Neuronal stem cell (in vitro differentiated cells): ENCODE measurements around the gene ABCB1.

Experiments used
- DNase-seq: peaks from one replicate; pipeline ENCODE4 v3.0.0-alpha.2; 2013; ENCODE audit warnings: low spot score
- H2AFZ ChIP-seq: one replicate; pipeline ENCODE4 v1.6.1; 2013; ENCODE audit warnings: mild to moderate bottlenecking, low read length, inconsistent platforms
- H2AK5ac ChIP-seq: 2 replicates; pipeline ENCODE4 v1.6.1; 2013; ENCODE audit warnings: low read depth, mild to moderate bottlenecking, inconsistent platforms, low read length, moderate library complexity, mixed read lengths
- H2BK120ac ChIP-seq: 2 replicates; pipeline ENCODE4 v1.6.1; 2013; ENCODE audit warnings: low read depth, mild to moderate bottlenecking, inconsistent platforms, low read length, moderate library complexity, mixed read lengths
- H2BK12ac ChIP-seq: one replicate; pipeline ENCODE4 v1.6.1; 2013; ENCODE audit warnings: low read length, inconsistent platforms
- H2BK15ac ChIP-seq: 2 replicates; pipeline ENCODE4 v1.6.1; 2013; ENCODE audit warnings: mild to moderate bottlenecking, low read length, inconsistent platforms, mixed read lengths
- H2BK5ac ChIP-seq: one replicate; pipeline ENCODE4 v1.6.1; 2013; ENCODE audit warnings: inconsistent platforms, mild to moderate bottlenecking, low read length, moderate library complexity
- H3K14ac ChIP-seq: one replicate; pipeline ENCODE4 v1.6.1; 2013; ENCODE audit warnings: low read length, inconsistent platforms
- H3K18ac ChIP-seq: 2 replicates; pipeline ENCODE4 v1.6.1; 2013; ENCODE audit warnings: low read length, inconsistent platforms
- H3K23ac ChIP-seq: 2 replicates; pipeline ENCODE4 v1.6.1; 2013; ENCODE audit warnings: low read depth, mild to moderate bottlenecking, mixed read lengths, low read length, inconsistent platforms; ENCODE audit not compliant: poor library complexity
- H3K27ac ChIP-seq: replicated peaks from 3 replicates; pipeline ENCODE4 v1.5.1; 2013; ENCODE audit warnings: low read length, inconsistent platforms
- H3K27me3 ChIP-seq, 3 experiments: 2 replicates each; pipeline ENCODE4 v1.6.1; 2013; ENCODE audit warnings: low read length in 3 of 3, mild to moderate bottlenecking in 2 of 3, inconsistent platforms in 1 of 3, low read depth in 1 of 3, mixed read lengths in 1 of 3, moderate library complexity in 1 of 3; ENCODE audit not compliant: control insufficient read depth in 3 of 3, insufficient read depth in 3 of 3
- H3K36me3 ChIP-seq, 2 donors: replicated peaks in 1 of 2; 2 replicates each; pipeline ENCODE4 v1.6.1; 2013; ENCODE audit warnings: low read length in 2 of 2; ENCODE audit not compliant: control insufficient read depth in 2 of 2, insufficient read depth in 2 of 2
- H3K4ac ChIP-seq: 2 replicates; pipeline ENCODE4 v1.6.1; 2013; ENCODE audit warnings: inconsistent platforms, mild to moderate bottlenecking, low read length, moderate library complexity
- H3K4me1 ChIP-seq, 2 donors: 1 replicate in 1 of 2; 2 replicates in 1 of 2; pipeline ENCODE4 v1.6.1; 2013; ENCODE audit warnings: low read length in 2 of 2, low read depth in 1 of 2; ENCODE audit not compliant: control insufficient read depth in 2 of 2, insufficient read depth in 1 of 2
- H3K4me2 ChIP-seq: one replicate; pipeline ENCODE4 v1.6.1; 2013; ENCODE audit warnings: mild to moderate bottlenecking, low read length, inconsistent platforms; ENCODE audit not compliant: insufficient read depth, poor library complexity, severe bottlenecking
- H3K4me3 ChIP-seq, 2 donors: 2 replicates each; pipeline ENCODE4 v1.5.1; 2013; ENCODE audit warnings: low read length in 2 of 2, mild to moderate bottlenecking in 2 of 2, inconsistent platforms in 1 of 2, moderate library complexity in 1 of 2
- H3K79me1 ChIP-seq: one replicate; pipeline ENCODE4 v1.6.1; 2013; ENCODE audit warnings: low read depth, mild to moderate bottlenecking, inconsistent platforms, low read length, moderate library complexity
- H3K9ac ChIP-seq: one replicate; pipeline ENCODE4 v1.6.1; 2013; ENCODE audit warnings: mild to moderate bottlenecking, low read depth, low read length, inconsistent platforms; ENCODE audit not compliant: poor library complexity
- H3K9me3 ChIP-seq, 2 donors: replicated peaks in 1 of 2; 2 replicates each; pipeline versions ENCODE3 to v1.6.1; 2013; ENCODE audit warnings: low read length in 2 of 2, mild to moderate bottlenecking in 2 of 2, inconsistent platforms in 1 of 2, low read depth in 1 of 2, mixed read lengths in 1 of 2, moderate library complexity in 1 of 2; ENCODE audit not compliant: control insufficient read depth in 2 of 2, insufficient read depth in 1 of 2
- H4K8ac ChIP-seq: one replicate; pipeline ENCODE4 v1.6.1; 2013; ENCODE audit warnings: low read depth, mild to moderate bottlenecking, inconsistent platforms, low read length, moderate library complexity
- H4K91ac ChIP-seq: one replicate; pipeline ENCODE4 v1.6.1; 2013; ENCODE audit warnings: low read length, low read depth, mild to moderate bottlenecking, inconsistent platforms; ENCODE audit not compliant: poor library complexity
- WGBS, 2 donors: extraction: QIAGEN DNeasy Blood & Tissue Kit; methylation state at CpG; one replicate each; pipeline ENCODE4 v1.1.7; 2013; ENCODE audit warnings: missing lambda C conversion rate in 2 of 2, mixed read lengths in 1 of 2; ENCODE audit not compliant: insufficient read length in 2 of 2, insufficient replicate concordance in 1 of 2; ENCODE audit errors: extremely low coverage in 2 of 2; 5-methylcytosine and 5-hydroxymethylcytosine counted together

The ABCB1 gene

DNA sequence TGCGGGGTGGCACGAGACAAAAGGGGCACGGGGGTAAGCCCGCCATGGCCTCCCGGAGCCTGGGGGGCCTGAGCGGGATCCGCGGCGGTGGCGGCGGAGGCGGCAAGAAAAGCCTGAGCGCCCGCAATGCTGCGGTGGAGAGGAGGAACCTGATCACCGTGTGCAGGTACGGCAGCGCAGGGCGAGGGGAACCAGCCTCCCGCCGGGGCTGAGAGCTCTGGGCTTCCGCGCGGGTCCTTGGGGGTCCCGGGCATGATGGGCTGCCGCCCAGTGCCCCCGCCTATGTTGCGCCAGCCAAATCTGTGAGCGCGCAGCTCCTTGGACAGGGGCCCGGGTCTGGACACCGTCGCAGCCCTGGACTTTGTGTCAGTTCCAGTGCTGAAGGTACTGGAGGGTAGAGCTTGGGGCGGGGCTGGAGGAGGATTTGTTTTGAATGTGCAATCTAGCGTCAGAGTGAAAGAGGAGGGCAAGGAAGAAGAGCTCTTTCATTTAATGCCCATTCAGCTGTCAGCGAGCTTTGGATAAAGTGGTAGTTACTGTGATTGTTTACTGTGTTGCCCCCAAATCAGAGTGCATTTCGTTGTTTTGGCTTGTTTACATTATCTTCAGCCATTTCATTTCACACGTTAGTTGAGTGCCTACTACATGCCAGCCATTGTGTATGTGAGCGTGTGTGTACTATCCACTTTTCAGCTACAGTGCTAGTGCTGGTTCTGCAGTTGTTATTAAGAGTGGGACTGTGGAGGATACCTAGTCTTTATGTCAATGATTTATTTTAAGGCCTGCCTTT is 28.3 kb upstream of the ABCB1 start:
- peak overlapping the region; percentile 80 for H3K23ac ChIP-seq
- peaks cover 4 to 14% (median 7%) of the 10 kb centered on the region in 3 experiments for H3K27me3 ChIP-seq

DNA sequence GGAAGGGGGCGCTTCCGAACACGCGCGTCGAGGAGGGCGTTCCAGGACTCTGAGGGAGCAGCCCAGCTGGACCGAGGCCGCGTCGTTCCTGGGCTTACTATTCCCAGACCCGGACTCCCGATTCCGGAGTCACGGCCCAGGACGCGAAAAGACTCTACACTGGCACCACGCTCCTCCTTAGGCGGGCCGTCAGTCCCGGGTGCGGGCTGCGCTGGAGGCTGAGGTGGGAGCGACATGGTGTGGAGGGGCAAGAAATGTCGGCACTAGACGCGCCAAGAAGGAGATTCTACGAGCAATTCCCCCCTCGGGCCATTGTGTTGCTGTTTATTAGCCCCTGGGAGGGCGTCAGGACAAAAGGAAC is 26.9 kb upstream of the ABCB1 start:
- Histone ChIP-seq H3K36me3 (no peaks in the 10 kb centered on the region), H3K18ac (no peak overlapping the region), H3K4me3 (peak overlapping the region; percentile 89 to 95), H2BK15ac (no peak overlapping the region), H2BK120ac (no peak overlapping the region), H3K9ac (peak overlapping the region; percentile 50), H3K9me3 (peaks cover 0 to 3% of the 10 kb centered on the region in 2 donors), H3K23ac (peak overlapping the region; percentile 17), H3K4me1 (peaks cover 0 to 3% of the 10 kb centered on the region in 2 donors), H4K8ac (no peak overlapping the region), H3K4me2 (peak overlapping the region; percentile 100), H3K14ac (no peak overlapping the region), H3K79me1 (peaks cover 3% of the 10 kb centered on the region), H3K4ac (no peak overlapping the region), H2AK5ac (no peak overlapping the region), H2BK12ac (no peak overlapping the region), H4K91ac (no peak overlapping the region), H3K27me3 (peaks cover 4 to 14% (median 7%) of the 10 kb centered on the region in 3 experiments), H2AFZ (peak overlapping the region; percentile 100), H2BK5ac (no peak overlapping the region), H3K27ac (no peak overlapping the region)
- DNase-seq = no peak
- no CpG with 5 or more reads among the region's 30 CpGs for WGBS, 2 donors

More for the DNA sequence above, 28.3 kb upstream of the ABCB1 start:
- Histone ChIP-seq H3K9ac (peak overlapping the region; percentile 77), H4K91ac (no peak overlapping the region), H3K4me2 (peak overlapping the region; percentile 100), H3K9me3 (peaks cover 0 to 3% of the 10 kb centered on the region in 2 donors), H2BK5ac (no peak overlapping the region), H3K36me3 (no peaks in the 10 kb centered on the region), H2BK120ac (no peak overlapping the region), H2AK5ac (no peak overlapping the region), H2BK15ac (no peak overlapping the region), H4K8ac (no peak overlapping the region), H3K79me1 (peaks cover 3% of the 10 kb centered on the region), H2AFZ (peak overlapping the region; percentile 100), H3K4me1 (peaks cover 0 to 3% of the 10 kb centered on the region in 2 donors), H3K14ac (peak overlapping the region; percentile 97), H3K27ac (no peak overlapping the region), H3K18ac (peak overlapping the region; percentile 80), H3K4me3 (peak overlapping the region; percentile 89 to 95), H3K4ac (no peak overlapping the region), H2BK12ac (no peak overlapping the region)
- no peak for DNase-seq
- no CpG with 5 or more reads among the region's 39 CpGs for WGBS, 2 donors

DNA sequence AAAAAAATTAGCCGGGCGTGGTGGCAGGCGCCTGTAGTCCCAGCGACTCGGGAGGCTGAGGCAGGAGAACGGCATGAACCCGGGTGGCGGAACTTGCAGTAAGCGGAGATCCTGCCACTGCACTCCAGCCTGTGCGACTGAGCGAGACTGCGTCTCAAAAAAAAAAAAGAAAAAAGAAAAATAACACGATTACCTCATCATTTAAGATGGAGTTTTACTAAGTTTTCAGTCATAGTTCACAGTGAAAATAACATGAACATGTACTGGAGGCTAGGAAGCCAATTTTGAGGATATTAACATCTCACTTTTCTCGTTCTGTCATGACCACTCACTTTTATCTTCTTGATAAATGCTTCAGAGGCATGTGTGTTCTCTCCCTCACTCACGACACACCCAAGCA is 24.4 kb upstream of the ABCB1 start:
- Histone ChIP-seq H2BK120ac (no peak overlapping the region), H3K9ac (no peak overlapping the region), H3K9me3 (peaks cover 0 to 3% of the 10 kb centered on the region in 2 donors), H2BK15ac (no peak overlapping the region), H3K4me1 (peaks cover 0 to 3% of the 10 kb centered on the region in 2 donors), H3K79me1 (peaks cover 3% of the 10 kb centered on the region), H3K27me3 (peaks cover 4 to 14% (median 7%) of the 10 kb centered on the region in 3 experiments), H3K27ac (no peak overlapping the region), H3K4me2 (no peak overlapping the region), H4K8ac (no peak overlapping the region), H3K14ac (no peak overlapping the region), H3K18ac (no peak overlapping the region), H4K91ac (no peak overlapping the region), H2AK5ac (no peak overlapping the region), H3K23ac (no peak overlapping the region), H3K4me3 (no peak overlapping the region), H2BK5ac (no peak overlapping the region), H3K4ac (no peak overlapping the region), H3K36me3 (no peaks in the 10 kb centered on the region), H2AFZ (no peak overlapping the region), H2BK12ac (no peak overlapping the region)
- no CpG with 5 or more reads among the region's 15 CpGs for WGBS, 2 donors
- no peak for DNase-seq

DNA sequence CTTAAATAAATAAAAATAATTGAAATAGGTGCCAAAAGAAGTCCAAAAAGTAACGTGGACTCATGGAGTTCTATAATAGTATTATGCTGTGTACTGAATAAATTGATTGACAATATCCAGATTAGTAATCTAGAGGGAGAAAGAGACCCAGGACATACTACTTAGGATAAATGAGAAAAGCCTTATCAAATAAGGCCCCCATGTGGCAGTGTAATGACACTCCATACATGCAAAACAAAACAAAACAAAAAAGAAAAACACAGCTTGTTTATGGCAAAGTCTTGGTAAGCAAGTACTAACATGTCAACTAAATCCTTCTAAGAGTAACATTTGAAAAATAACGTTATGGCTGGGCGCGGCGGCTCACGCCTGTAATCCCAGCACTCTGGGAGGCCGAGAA is 23.9 kb upstream of the ABCB1 start:
- no peak overlapping the region for H3K4me2 ChIP-seq
- H2BK120ac ChIP-seq = no peak overlapping the region
- H3K14ac ChIP-seq = no peak overlapping the region
- no peak overlapping the region for H3K23ac ChIP-seq
- no peak overlapping the region for H2AK5ac ChIP-seq
- H3K79me1 ChIP-seq = peaks cover 3% of the 10 kb centered on the region
- no peak overlapping the region for H2AFZ ChIP-seq
- no peak overlapping the region for H2BK12ac ChIP-seq
- peaks cover 4 to 14% (median 7%) of the 10 kb centered on the region in 3 experiments for H3K27me3 ChIP-seq
- no peak for DNase-seq
- no peak overlapping the region for H2BK5ac ChIP-seq
- H3K18ac ChIP-seq = no peak overlapping the region
- no peak overlapping the region for H3K9ac ChIP-seq
- no peak overlapping the region for H3K4me3 ChIP-seq
- H3K27ac ChIP-seq = no peak overlapping the region
- no peaks in the 10 kb centered on the region for H3K36me3 ChIP-seq
- H3K4me1 ChIP-seq = peaks cover 0 to 3% of the 10 kb centered on the region in 2 donors
- H2BK15ac ChIP-seq = no peak overlapping the region
- H4K8ac ChIP-seq = no peak overlapping the region
- no peak overlapping the region for H3K4ac ChIP-seq
- no peak overlapping the region for H4K91ac ChIP-seq
- peaks cover 0 to 3% of the 10 kb centered on the region in 2 donors for H3K9me3 ChIP-seq
- whole genome bisulfite sequencing, 2 donors = no CpG with 5 or more reads among the region's 7 CpGs
